H1 (cell line): ENCODE data around the gene JADE3. TPM values are rescaled to one million over a fixed set of nuclear protein-coding genes. Genes with fewer than 3 reads are reported as not detected.

Experiments
- CTCF ChIA-PET: fragments of 300-600 bp; sonication (Branson Sonifier 250); formaldehyde crosslinking; loops from one replicate; lab custom pipeline; 2021; ENCODE audit not compliant: partially characterized antibody; lab: Charles Lee
- POLR2A ChIA-PET: fragments of 300-600 bp; sonication (Branson Sonifier 250); formaldehyde crosslinking; loops from one replicate; lab custom pipeline; 2021; ENCODE audit warnings: inconsistent platforms; ENCODE audit not compliant: partially characterized antibody; lab: Charles Lee
- DNase-seq, 2 experiments: peaks; one replicate each; pipeline versions ENCODE4 v3.0.0 to v3.0.0-alpha.2; 2010 to 2022; ENCODE audit warnings: low spot score in 2 of 2, low read depth in 1 of 2, mixed read lengths in 1 of 2
- FAIRE-seq: peaks from 2 replicates; lab custom pipeline; 2011; peaks lifted over from hg19 to GRCh38; lab: Jason Lieb, UNC
- H2AFZ ChIP-seq: 2 replicates; pipeline ENCODE4 v1.8.1; 2012; ENCODE audit warnings: low read length, inconsistent platforms
- H2AK5ac ChIP-seq: 2 replicates; pipeline ENCODE4 v1.6.1; 2013; ENCODE audit warnings: low read depth, low read length
- H2BK120ac ChIP-seq: replicated peaks from 2 replicates; pipeline ENCODE3; 2013; ENCODE audit warnings: low read depth, low read length, inconsistent platforms
- H2BK12ac ChIP-seq: 2 replicates; pipeline ENCODE4 v1.6.1; 2013; ENCODE audit warnings: low read depth, low read length
- H2BK15ac ChIP-seq: 2 replicates; pipeline ENCODE4 v1.6.1; 2013; ENCODE audit warnings: low read length
- H2BK20ac ChIP-seq: 2 replicates; pipeline ENCODE4 v1.6.1; 2013; ENCODE audit warnings: low read length
- H2BK5ac ChIP-seq: 2 replicates; pipeline ENCODE4 v1.6.1; 2013; ENCODE audit warnings: low read depth, low read length
- H3K14ac ChIP-seq: 2 replicates; pipeline ENCODE4 v1.6.1; 2013; ENCODE audit warnings: inconsistent platforms; ENCODE audit not compliant: insufficient read length
- H3K18ac ChIP-seq: 2 replicates; pipeline ENCODE4 v1.6.1; 2013; ENCODE audit warnings: low read length; ENCODE audit errors: extremely low read depth
- H3K23ac ChIP-seq: 2 replicates; pipeline ENCODE4 v1.6.1; 2013; ENCODE audit warnings: inconsistent platforms; ENCODE audit not compliant: insufficient read length
- H3K23me2 ChIP-seq: 2 replicates; pipeline ENCODE4 v1.6.1; 2013; ENCODE audit warnings: low read depth, low read length
- H3K27ac ChIP-seq: 2 replicates; pipeline ENCODE4 v1.6.1; 2011; ENCODE audit warnings: low read depth, low read length, inconsistent platforms
- H3K27me3 ChIP-seq, 4 experiments: replicated peaks in 1 of 4; 1 replicate in 1 of 4; 2 replicates in 3 of 4; pipeline versions ENCODE4 v1.6.1 to v1.8.1; 2011 to 2013; ENCODE audit warnings: low read length in 3 of 4, mild to moderate bottlenecking in 3 of 4, inconsistent platforms in 2 of 4, mixed read lengths in 2 of 4, moderate library complexity in 1 of 4; ENCODE audit not compliant: control insufficient read depth in 3 of 4, insufficient read depth in 3 of 4; ENCODE audit errors: extremely low read depth in 1 of 4
- H3K36me3 ChIP-seq, 4 experiments: 2 replicates each; pipeline versions ENCODE4 v1.6.1 to v1.8.1; 2011 to 2013; ENCODE audit warnings: mild to moderate bottlenecking in 4 of 4, low read length in 3 of 4, moderate library complexity in 2 of 4, control low read depth in 1 of 4, inconsistent platforms in 1 of 4; ENCODE audit not compliant: insufficient read depth in 4 of 4, control insufficient read depth in 2 of 4
- H3K4ac ChIP-seq: replicated peaks from 2 replicates; pipeline ENCODE3; 2013; ENCODE audit warnings: low read length, low read depth, mixed read lengths, inconsistent platforms; ENCODE audit not compliant: insufficient read length
- H3K4me1 ChIP-seq, 4 experiments: replicated peaks in 1 of 4; 1 replicate in 1 of 4; 2 replicates in 3 of 4; pipeline versions ENCODE4 v1.6.1 to v1.8.1; 2011 to 2013; ENCODE audit warnings: low read length in 3 of 4, inconsistent platforms in 2 of 4, mixed read lengths in 1 of 4; ENCODE audit not compliant: insufficient read depth in 4 of 4, control insufficient read depth in 3 of 4
- H3K4me2 ChIP-seq, 2 experiments: 2 replicates each; pipeline versions ENCODE4 v1.6.1 to v1.8.1; 2011 to 2013; ENCODE audit warnings: low read depth in 2 of 2, low read length in 2 of 2, control low read depth in 1 of 2, inconsistent platforms in 1 of 2, mild to moderate bottlenecking in 1 of 2; ENCODE audit not compliant: insufficient read depth in 1 of 2
- H3K4me3 ChIP-seq, 4 experiments: fragments of 200-600, 300-600 bp in 1 of 4; sonication (generic), shearing (Covaris generic), sonication (Bioruptor Twin) in 1 of 4; 2 replicates each; pipeline versions ENCODE4 v1.5.1 to v1.8.1; 2011 to 2016; ENCODE audit warnings: low read length in 4 of 4, low read depth in 3 of 4, control low read depth in 2 of 4, inconsistent platforms in 2 of 4, mild to moderate bottlenecking in 2 of 4, mixed read lengths in 1 of 4, moderate library complexity in 1 of 4; ENCODE audit not compliant: insufficient read depth in 2 of 4; ENCODE audit errors: extremely low read depth in 1 of 4
- H3K56ac ChIP-seq: replicated peaks from 2 replicates; pipeline ENCODE3; 2013; ENCODE audit warnings: low read depth, mild to moderate bottlenecking, mixed read lengths, low read length, inconsistent platforms; ENCODE audit not compliant: insufficient read length
- H3K79me1 ChIP-seq: 2 replicates; pipeline ENCODE4 v1.6.1; 2013; ENCODE audit warnings: low read depth, low read length, control low read depth
- H3K79me2 ChIP-seq, 2 experiments: 2 replicates each; pipeline versions ENCODE4 v1.6.1 to v1.8.1; 2012 to 2013; ENCODE audit warnings: low read length in 2 of 2, mild to moderate bottlenecking in 2 of 2, inconsistent platforms in 1 of 2; ENCODE audit not compliant: insufficient read depth in 2 of 2, control insufficient read depth in 1 of 2
- H3K9ac ChIP-seq, 4 experiments: replicated peaks in 1 of 4; 1 replicate in 1 of 4; 2 replicates in 3 of 4; pipeline versions ENCODE4 v1.6.1 to v1.8.1; 2011 to 2013; ENCODE audit warnings: low read depth in 3 of 4, low read length in 3 of 4, control low read depth in 2 of 4, mild to moderate bottlenecking in 2 of 4, moderate library complexity in 2 of 4, inconsistent platforms in 1 of 4; ENCODE audit errors: extremely low read depth in 1 of 4
- H3K9me3 ChIP-seq, 2 experiments: 2 replicates each; pipeline versions ENCODE4 v1.6.1 to v1.8.1; 2012 to 2013; ENCODE audit warnings: mild to moderate bottlenecking in 2 of 2, moderate library complexity in 2 of 2, control low read depth in 1 of 2, inconsistent platforms in 1 of 2, low read depth in 1 of 2, low read length in 1 of 2, mixed read lengths in 1 of 2; ENCODE audit not compliant: insufficient read depth in 2 of 2
- H4K20me1 ChIP-seq, 2 experiments: replicated peaks in 1 of 2; 2 replicates each; pipeline versions ENCODE3 to v1.8.1; 2011 to 2013; ENCODE audit warnings: inconsistent platforms in 2 of 2, low read length in 2 of 2, mild to moderate bottlenecking in 1 of 2; ENCODE audit not compliant: insufficient read depth in 2 of 2, control insufficient read depth in 1 of 2
- H4K5ac ChIP-seq: 2 replicates; pipeline ENCODE4 v1.6.1; 2013; ENCODE audit warnings: low read length, low read depth, mixed read lengths, inconsistent platforms; ENCODE audit not compliant: insufficient read length
- H4K8ac ChIP-seq: 2 replicates; pipeline ENCODE4 v1.8.0; 2013; ENCODE audit warnings: mild to moderate bottlenecking, moderate library complexity, low read length, inconsistent platforms; ENCODE audit not compliant: insufficient read depth; ENCODE audit errors: extremely low read depth
- H4K91ac ChIP-seq: replicated peaks from 2 replicates; pipeline ENCODE3; 2013; ENCODE audit warnings: low read length, mixed read lengths, inconsistent platforms; ENCODE audit not compliant: insufficient read length
- BACH1 ChIP-seq: IDR thresholded peaks from 2 replicates; pipeline ENCODE4 v1.6.1; 2012; ENCODE audit warnings: low read length, improper control_type of control experiment
- EGR1 ChIP-seq: IDR thresholded peaks from 2 replicates; pipeline ENCODE4 v1.6.1; 2011; ENCODE audit warnings: low read depth, low read length, borderline replicate concordance
- GABPA ChIP-seq: IDR thresholded peaks from 2 replicates; pipeline ENCODE4 v1.6.1; 2011; ENCODE audit warnings: mild to moderate bottlenecking, low read length, moderate library complexity, borderline replicate concordance; ENCODE audit not compliant: insufficient read depth
- GTF2F1 ChIP-seq: IDR thresholded peaks from 2 replicates; pipeline ENCODE4 v1.6.1; 2012; ENCODE audit warnings: low read depth, low read length, improper control_type of control experiment, borderline replicate concordance
- KDM5A ChIP-seq: fragments of 200-600 bp; IDR thresholded peaks from 2 replicates; pipeline ENCODE4 v1.7.1; 2012; ENCODE audit warnings: mild to moderate bottlenecking, low read length, inconsistent platforms, mixed read lengths
- NANOG ChIP-seq: IDR thresholded peaks from 2 replicates; pipeline ENCODE4 v1.6.1; 2011; ENCODE audit warnings: low read length, low read depth, mild to moderate bottlenecking, inconsistent platforms; ENCODE audit not compliant: insufficient read depth, poor library complexity, severe bottlenecking
- RAD21 ChIP-seq, 2 experiments: IDR thresholded peaks in 1 of 2; conservative IDR thresholded peaks in 1 of 2; 2 replicates each; pipeline ENCODE4 v1.6.1; 2011; ENCODE audit warnings: low read depth in 2 of 2, low read length in 2 of 2, improper control_type of control experiment in 1 of 2, inconsistent platforms in 1 of 2, mild to moderate bottlenecking in 1 of 2, moderate library complexity in 1 of 2
- RFX5 ChIP-seq: IDR thresholded peaks from 2 replicates; pipeline ENCODE4 v1.6.1; 2011; ENCODE audit warnings: low read depth, low read length, improper control_type of control experiment, borderline replicate concordance
- SIRT6 ChIP-seq: IDR thresholded peaks from one replicate; pipeline ENCODE4 v1.7.1; 2012; ENCODE audit warnings: low read length, inconsistent platforms
- SIX5 ChIP-seq: IDR thresholded peaks from 2 replicates; pipeline ENCODE4 v1.6.1; 2011; ENCODE audit warnings: mild to moderate bottlenecking, low read depth, low read length
- SP1 ChIP-seq: IDR thresholded peaks from 2 replicates; pipeline ENCODE4 v1.6.1; 2011; ENCODE audit warnings: low read depth, low read length
- SRF ChIP-seq: IDR thresholded peaks from 2 replicates; pipeline ENCODE4 v1.6.1; 2011; ENCODE audit warnings: mild to moderate bottlenecking, low read depth, low read length, moderate library complexity
- TAF7 ChIP-seq: optimal IDR thresholded peaks from 2 replicates; pipeline ENCODE3; 2011; ENCODE audit warnings: low read depth, mild to moderate bottlenecking, inconsistent platforms, low read length, moderate library complexity, borderline replicate concordance
- TCF12 ChIP-seq: IDR thresholded peaks from 2 replicates; pipeline ENCODE4 v1.6.1; 2011; ENCODE audit warnings: low read depth, mild to moderate bottlenecking, low read length
- polyA plus RNA-seq, 7 experiments: library from polyadenylated mRNA; depleted of rRNA in 3 of 7; stranded (reverse) in 5 of 7; unstranded in 2 of 7; fragments of >200 nt in 5 of 7; fragments of 200-250 nt in 2 of 7; gene quantifications; 1 replicate in 5 of 7; 2 replicates in 1 of 7; 4 replicates in 1 of 7; pipeline versions ENCODE4 v1.2.1 to v1.2.3, GENCODE V29; 2011 to 2013; ENCODE audit warnings: missing spikeins in 2 of 7, mixed read lengths in 2 of 7
- total RNA-seq: library from RNA; stranded (reverse); fragmentation: NEBNext Ultra II Directional; extraction: Animal tissue kit (Norgen Biotek cat#: 25700); gene quantifications from 2 replicates; pipeline ENCODE4 v1.2.1, GENCODE V29; 2021
- TF ChIP-seq, protein P1 (sequence below): IDR thresholded peaks from 2 replicates; pipeline ENCODE4 v1.6.1; 2012; ENCODE audit warnings: inconsistent platforms

Gene JADE3
- total and polyA plus RNA-seq, 2 of the 8 experiments (the other 6 are each of a cell fraction or from before 2014, with no cell fraction given) = 6.9 to 21.5 TPM

DNA sequence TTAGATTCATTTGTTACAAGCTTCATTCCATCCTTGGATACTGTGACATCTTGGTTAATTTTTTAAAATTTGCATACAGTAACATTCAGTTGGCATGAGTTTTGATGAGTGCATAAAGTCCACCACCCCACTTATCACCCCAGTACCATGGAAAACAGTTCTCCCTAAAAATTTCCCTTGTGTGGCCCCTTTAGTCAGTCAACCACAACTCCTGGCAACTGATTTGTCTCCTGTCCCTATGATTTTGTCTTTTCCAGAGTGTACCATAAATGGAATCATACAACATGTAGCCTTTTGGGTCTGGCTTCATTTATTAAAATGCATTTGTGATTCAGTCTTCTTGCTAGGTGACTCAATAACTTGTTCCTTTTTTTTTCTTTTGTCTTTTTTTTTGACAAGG, 45.5 kb upstream of the JADE3 start:
- Histone ChIP-seq H4K8ac (no peak overlapping the region), H4K20me1 (no peaks in the 10 kb centered on the region), H4K5ac (no peak overlapping the region), H4K91ac (no peak overlapping the region), H2AK5ac (no peak overlapping the region), H3K79me2 (no peaks in the 10 kb centered on the region), H3K23ac (no peak overlapping the region), H2AFZ (no peak overlapping the region), H3K4me2 (no peak overlapping the region), H3K36me3 (no peaks in the 10 kb centered on the region), H3K23me2 (no peaks in the 10 kb centered on the region), H2BK20ac (no peak overlapping the region), H2BK15ac (no peak overlapping the region), H3K4me3 (no peak overlapping the region), H3K27me3 (no peaks in the 10 kb centered on the region), H3K9me3 (no peaks in the 10 kb centered on the region), H3K56ac (no peak overlapping the region), H3K14ac (no peak overlapping the region), H2BK5ac (no peak overlapping the region), H2BK12ac (no peak overlapping the region), H3K27ac (no peak overlapping the region), H3K18ac (no peak overlapping the region), H3K79me1 (no peaks in the 10 kb centered on the region), H3K9ac (no peak overlapping the region), H3K4me1 (no peaks in the 10 kb centered on the region), H2BK120ac (no peak overlapping the region), H3K4ac (no peak overlapping the region)
- FAIRE-seq (no peak), DNase-seq (no peak)
- ChIA-PET POLR2A (no interaction called here), CTCF (no interaction called here)
- TF ChIP-seq GTF2F1 (no peak), GABPA (no peak), SIX5 (no peak), NANOG (no peak), TAF7 (no peak), RFX5 (no peak), BACH1 (no peak), RAD21 (IDR thresholded peaks at IDR 0.05 in 1 of 2, conservative IDR thresholded peaks at IDR 0.05 in 1 of 2; ENCODE audit: low read depth in 2 of 2, low read length in 2 of 2) (no peak), EGR1 (no peak), SIRT6 (no peak), SRF (no peak), TCF12 (no peak), SP1 (no peak), KDM5A (no peak)
- TF ChIP-seq, protein P1, sequence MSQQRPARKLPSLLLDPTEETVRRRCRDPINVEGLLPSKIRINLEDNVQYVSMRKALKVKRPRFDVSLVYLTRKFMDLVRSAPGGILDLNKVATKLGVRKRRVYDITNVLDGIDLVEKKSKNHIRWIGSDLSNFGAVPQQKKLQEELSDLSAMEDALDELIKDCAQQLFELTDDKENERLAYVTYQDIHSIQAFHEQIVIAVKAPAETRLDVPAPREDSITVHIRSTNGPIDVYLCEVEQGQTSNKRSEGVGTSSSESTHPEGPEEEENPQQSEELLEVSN = no peak
